Measurements from ENCODE around the gene SLC46A2. TPM values are rescaled to one million over a fixed set of nuclear protein-coding genes. Genes with fewer than 3 reads are reported as not detected.

Gene SLC46A2
- total and polyA plus RNA-seq, 3 experiments from 2014 or later, result not detected

GRCh38 chr9:112881331-112881730 is 9.3 kb downstream of the SLC46A2 start:
- H3K9me3 ChIP-seq (ENCODE audit: low read length), result no peaks in the 10 kb centered on the region
- Mint-ChIP-seq H3K4me1 (no peaks in the 10 kb centered on the region), H3K4me3 (no peak overlapping the region), H3K27me3 (no peaks in the 10 kb centered on the region), H3K27ac (peak overlapping the region in 1 of 8 donors; percentile 36), H3K36me3 (peaks cover 11 to 20% (median 19%) of the 10 kb centered on the region in 3 donors), H3K9me3 (no peaks in the 10 kb centered on the region)
- no peak for DNase-seq
- POLR2A ChIA-PET, result no interaction called here
- no peak overlapping the region for H3K27ac ChIP-seq (ENCODE audit: low read depth, low read length)
- no peaks in the 10 kb centered on the region for H3K4me1 ChIP-seq (ENCODE audit: insufficient read depth, low read length)
- H3K27me3 ChIP-seq (ENCODE audit: insufficient read depth, low read length, poor library complexity, severe bottlenecking), result no peaks in the 10 kb centered on the region
- no peaks in the 10 kb centered on the region for H3K36me3 ChIP-seq (ENCODE audit: insufficient read depth, low read length)
- CTCF ChIA-PET, result no interaction called here
- H3K4me3 ChIP-seq (ENCODE audit: low read length), result no peak overlapping the region

DNA sequence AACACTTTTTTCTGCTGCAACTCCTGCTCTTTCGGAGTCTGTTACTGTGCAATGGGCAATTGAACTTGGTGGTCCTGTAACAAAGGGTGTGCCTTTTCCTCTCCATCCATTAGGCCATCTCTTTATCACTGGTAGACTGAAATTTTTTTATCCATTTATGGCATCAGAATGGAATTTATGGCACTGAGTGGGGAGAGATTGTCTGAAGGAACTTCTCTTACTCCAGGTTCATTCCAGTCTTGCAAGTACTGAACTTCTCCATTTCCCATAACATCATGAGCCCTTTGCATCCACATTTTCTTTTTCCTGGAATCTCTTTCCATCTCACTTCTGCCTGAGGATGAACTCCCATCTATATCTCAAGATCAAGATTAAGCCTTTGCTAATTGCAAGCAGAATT is 10.0 kb downstream of the SLC46A2 start:
- no peaks in the 10 kb centered on the region for H3K9me3 ChIP-seq (ENCODE audit: low read length)
- no peaks in the 10 kb centered on the region for H3K36me3 ChIP-seq (ENCODE audit: insufficient read depth, low read length)
- H3K27ac Mint-ChIP-seq, result no peak overlapping the region
- POLR2A ChIA-PET, result no interaction called here
- H3K4me3 Mint-ChIP-seq, result no peak overlapping the region
- no peaks in the 10 kb centered on the region for H3K27me3 ChIP-seq (ENCODE audit: insufficient read depth, low read length, poor library complexity, severe bottlenecking)
- H3K9me3 Mint-ChIP-seq, result no peaks in the 10 kb centered on the region
- no peak for DNase-seq
- CTCF ChIA-PET, result no interaction called here
- H3K4me1 Mint-ChIP-seq, result no peaks in the 10 kb centered on the region
- H3K4me1 ChIP-seq (ENCODE audit: insufficient read depth, low read length), result no peaks in the 10 kb centered on the region
- H3K36me3 Mint-ChIP-seq, result peaks cover 15 to 25% (median 20%) of the 10 kb centered on the region in 3 donors
- H3K27ac ChIP-seq (ENCODE audit: low read depth, low read length), result no peak overlapping the region
- no peaks in the 10 kb centered on the region for H3K27me3 Mint-ChIP-seq
- H3K4me3 ChIP-seq (ENCODE audit: low read length), result no peak overlapping the region

DNA sequence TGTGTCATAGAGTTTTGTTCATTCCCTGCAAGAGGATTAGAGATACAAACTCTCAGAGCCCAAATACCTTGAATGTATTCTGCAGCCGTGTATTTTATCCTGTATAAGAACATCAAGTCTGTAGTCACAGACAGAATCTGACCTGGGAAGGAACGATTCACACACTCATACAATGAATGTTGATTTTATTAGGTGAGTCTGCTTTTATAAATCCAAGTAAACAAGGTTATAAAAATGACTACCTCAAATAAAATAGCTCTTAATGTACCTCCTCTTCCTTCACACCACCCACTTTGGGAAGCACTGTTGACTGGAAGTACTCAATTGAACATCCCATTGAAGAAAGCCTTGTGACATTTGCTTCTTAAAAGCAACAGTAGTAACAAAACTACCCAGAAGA is 11.9 kb downstream of the SLC46A2 start:
- Histone ChIP-seq H3K27ac (ENCODE audit: low read depth, low read length) (no peak overlapping the region), H3K4me1 (ENCODE audit: insufficient read depth, low read length) (no peaks in the 10 kb centered on the region), H3K36me3 (ENCODE audit: insufficient read depth, low read length) (peaks cover 5% of the 10 kb centered on the region), H3K27me3 (ENCODE audit: insufficient read depth, low read length, poor library complexity, severe bottlenecking) (no peaks in the 10 kb centered on the region), H3K9me3 (ENCODE audit: low read length) (no peaks in the 10 kb centered on the region), H3K4me3 (ENCODE audit: low read length) (no peak overlapping the region)
- Mint-ChIP-seq H3K9me3 (no peaks in the 10 kb centered on the region), H3K4me3 (no peak overlapping the region), H3K27me3 (no peaks in the 10 kb centered on the region), H3K27ac (no peak overlapping the region), H3K4me1 (no peaks in the 10 kb centered on the region), H3K36me3 (peaks cover 15 to 31% (median 24%) of the 10 kb centered on the region in 3 donors)
- ChIA-PET CTCF (interaction anchor here (1.0 kb wide), 1 partner anchor 36 kb away, joined by 3 read pairs; no protein-coding TSS in a partner anchor), POLR2A (no interaction called here)
- DNase-seq, result no peak

GRCh38 chr9:112873773-112874405 is 16.8 kb downstream of the SLC46A2 start:
- no peaks in the 10 kb centered on the region for H3K9me3 ChIP-seq (ENCODE audit: low read length)
- Mint-ChIP-seq H3K4me3 (no peak overlapping the region), H3K9me3 (no peaks in the 10 kb centered on the region), H3K36me3 (peaks cover 19 to 51% (median 36%) of the 10 kb centered on the region in 3 donors), H3K27ac (peak overlapping the region in 1 of 8 donors; percentile 70), H3K27me3 (no peaks in the 10 kb centered on the region), H3K4me1 (no peaks in the 10 kb centered on the region)
- no peak overlapping the region for H3K27ac ChIP-seq (ENCODE audit: low read depth, low read length)
- no peaks in the 10 kb centered on the region for H3K4me1 ChIP-seq (ENCODE audit: insufficient read depth, low read length)
- ChIA-PET POLR2A (no interaction called here), CTCF (no interaction called here)
- no peak for DNase-seq
- no peaks in the 10 kb centered on the region for H3K27me3 ChIP-seq (ENCODE audit: insufficient read depth, low read length, poor library complexity, severe bottlenecking)
- peaks cover 5% of the 10 kb centered on the region for H3K36me3 ChIP-seq (ENCODE audit: insufficient read depth, low read length)
- H3K4me3 ChIP-seq (ENCODE audit: low read length), result no peak overlapping the region

DNA sequence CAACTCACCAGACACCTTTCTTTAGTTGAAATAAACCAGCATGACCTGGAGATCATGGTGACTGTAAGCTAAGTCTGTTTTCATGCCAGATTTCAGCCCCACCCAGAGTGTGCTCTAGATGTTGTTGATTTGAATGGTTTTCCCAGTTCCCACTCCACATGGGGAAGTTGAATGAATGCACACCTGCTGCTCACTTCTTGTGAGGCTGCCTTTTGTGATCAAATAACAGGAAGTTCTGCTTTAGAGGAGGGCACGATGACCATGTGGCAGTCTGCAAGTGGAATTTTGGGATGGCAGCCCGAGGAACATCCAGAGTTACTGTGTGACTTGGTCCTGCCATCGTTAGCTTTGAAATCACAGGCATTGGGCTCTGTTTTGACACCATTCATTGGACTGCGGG is 18.7 kb downstream of the SLC46A2 start:
- H3K27me3 ChIP-seq (ENCODE audit: insufficient read depth, low read length, poor library complexity, severe bottlenecking), result no peaks in the 10 kb centered on the region
- ChIA-PET CTCF (no interaction called here), POLR2A (no interaction called here)
- H3K4me1 ChIP-seq (ENCODE audit: insufficient read depth, low read length), result no peaks in the 10 kb centered on the region
- H3K4me1 Mint-ChIP-seq, result no peaks in the 10 kb centered on the region
- H3K4me3 Mint-ChIP-seq, result peak overlapping the region in 1 of 7 donors; percentile 8
- peaks cover 22 to 58% (median 27%) of the 10 kb centered on the region in 3 donors for H3K36me3 Mint-ChIP-seq
- no peak overlapping the region for H3K27ac ChIP-seq (ENCODE audit: low read depth, low read length)
- H3K9me3 ChIP-seq (ENCODE audit: low read length), result no peaks in the 10 kb centered on the region
- no peak overlapping the region for H3K27ac Mint-ChIP-seq
- no peak overlapping the region for H3K4me3 ChIP-seq (ENCODE audit: low read length)
- H3K9me3 Mint-ChIP-seq, result no peaks in the 10 kb centered on the region
- H3K27me3 Mint-ChIP-seq, result no peaks in the 10 kb centered on the region
- DNase-seq, result no peak
- H3K36me3 ChIP-seq (ENCODE audit: insufficient read depth, low read length), result peaks cover 5% of the 10 kb centered on the region

- no peak overlapping the region for H3K27ac Mint-ChIP-seq
- POLR2A ChIA-PET, result no interaction called here
- H3K9me3 Mint-ChIP-seq, result no peaks in the 10 kb centered on the region
- H3K27me3 Mint-ChIP-seq, result no peaks in the 10 kb centered on the region
- CTCF ChIA-PET, result no interaction called here
- H3K4me1 Mint-ChIP-seq, result peaks cover 0 to 1% (median 0%) of the 10 kb centered on the region in 3 donors
- no peak overlapping the region for H3K4me3 ChIP-seq (ENCODE audit: low read length)
- H3K36me3 Mint-ChIP-seq, result peaks cover 18 to 55% (median 24%) of the 10 kb centered on the region in 3 donors
- no peaks in the 10 kb centered on the region for H3K4me1 ChIP-seq (ENCODE audit: insufficient read depth, low read length)
- DNase-seq, result no peak
- no peaks in the 10 kb centered on the region for H3K27me3 ChIP-seq (ENCODE audit: insufficient read depth, low read length, poor library complexity, severe bottlenecking)
- H3K36me3 ChIP-seq (ENCODE audit: insufficient read depth, low read length), result peaks cover 4% of the 10 kb centered on the region
- no peak overlapping the region for H3K4me3 Mint-ChIP-seq
- no peaks in the 10 kb centered on the region for H3K9me3 ChIP-seq (ENCODE audit: low read length)
- H3K27ac ChIP-seq (ENCODE audit: low read depth, low read length), result no peak overlapping the region
Observed at GRCh38 chr9:112870556-112870955, 20.1 kb downstream of the SLC46A2 start.

GRCh38 chr9:112869917-112870316 is 20.8 kb downstream of the SLC46A2 start:
- Mint-ChIP-seq H3K9me3 (no peaks in the 10 kb centered on the region), H3K4me1 (peaks cover 0 to 1% (median 0%) of the 10 kb centered on the region in 3 donors), H3K4me3 (no peak overlapping the region), H3K27me3 (no peaks in the 10 kb centered on the region), H3K36me3 (peaks cover 18 to 54% (median 20%) of the 10 kb centered on the region in 3 donors), H3K27ac (no peak overlapping the region)
- no peaks in the 10 kb centered on the region for H3K9me3 ChIP-seq (ENCODE audit: low read length)
- DNase-seq, result no peak
- no peaks in the 10 kb centered on the region for H3K27me3 ChIP-seq (ENCODE audit: insufficient read depth, low read length, poor library complexity, severe bottlenecking)
- POLR2A ChIA-PET, result no interaction called here
- CTCF ChIA-PET, result no interaction called here
- H3K36me3 ChIP-seq (ENCODE audit: insufficient read depth, low read length), result peaks cover 3% of the 10 kb centered on the region
- H3K27ac ChIP-seq (ENCODE audit: low read depth, low read length), result no peak overlapping the region
- H3K4me1 ChIP-seq (ENCODE audit: insufficient read depth, low read length), result no peaks in the 10 kb centered on the region
- no peak overlapping the region for H3K4me3 ChIP-seq (ENCODE audit: low read length)

DNA sequence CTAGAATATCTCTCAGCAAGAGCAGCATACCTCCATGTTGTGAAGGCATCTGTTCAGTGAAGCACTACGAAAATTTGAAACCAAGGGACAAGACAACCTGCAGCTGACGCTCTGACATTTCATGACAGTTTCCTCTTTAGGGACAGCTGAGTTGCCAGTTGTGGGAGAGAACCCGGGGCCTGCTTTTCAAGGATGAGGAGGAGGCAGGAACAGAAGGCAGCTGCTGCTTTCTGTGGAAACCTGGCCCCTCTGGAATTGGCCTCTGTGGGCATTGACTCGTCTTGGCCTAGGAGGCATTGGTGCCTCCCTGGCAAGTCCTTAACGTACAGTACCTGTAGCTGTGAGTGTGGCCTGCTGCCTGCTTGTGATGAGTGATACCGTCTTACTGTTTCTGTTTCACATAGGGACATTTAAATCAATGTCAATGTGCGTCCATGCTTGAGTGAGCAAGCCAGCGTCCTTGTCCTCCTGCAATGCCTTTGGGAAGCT is 21.6 kb downstream of the SLC46A2 start:
- Histone ChIP-seq H3K4me1 (ENCODE audit: insufficient read depth, low read length) (no peaks in the 10 kb centered on the region), H3K27ac (ENCODE audit: low read depth, low read length) (no peak overlapping the region), H3K27me3 (ENCODE audit: insufficient read depth, low read length, poor library complexity, severe bottlenecking) (no peaks in the 10 kb centered on the region), H3K36me3 (ENCODE audit: insufficient read depth, low read length) (peaks cover 3% of the 10 kb centered on the region), H3K9me3 (ENCODE audit: low read length) (no peaks in the 10 kb centered on the region), H3K4me3 (ENCODE audit: low read length) (no peak overlapping the region)
- Mint-ChIP-seq H3K4me1 (peaks cover 0 to 1% (median 0%) of the 10 kb centered on the region in 3 donors), H3K4me3 (no peak overlapping the region), H3K27me3 (no peaks in the 10 kb centered on the region), H3K36me3 (peaks cover 18 to 58% (median 20%) of the 10 kb centered on the region in 3 donors), H3K27ac (peak overlapping the region in 1 of 8 donors; percentile 75), H3K9me3 (no peaks in the 10 kb centered on the region)
- CTCF ChIA-PET, result interaction anchor here (1.0 kb wide), 1 partner anchor 23 kb away, joined by 3 read pairs; no protein-coding TSS in a partner anchor
- DNase-seq, result no peak
- POLR2A ChIA-PET, result no interaction called here
